CD14-positive monocyte (primary cell): Measurements from ENCODE around the gene CNTNAP5. TPM values are rescaled to one million over a fixed set of nuclear protein-coding genes. Genes with fewer than 3 reads are reported as not detected.

Experiments
- DNase-seq, 3 donors: peaks; one replicate each; pipeline ENCODE4 v3.0.0-alpha.2; 2011 to 2022
- H2AFZ ChIP-seq: 2 replicates; pipeline ENCODE4 v1.6.0; 2012; ENCODE audit warnings: mild to moderate bottlenecking, low read depth, low read length, inconsistent platforms; ENCODE audit not compliant: insufficient read depth, poor library complexity, severe bottlenecking
- H3K27ac ChIP-seq, 2 donors: 1 replicate in 1 of 2; 2 replicates in 1 of 2; pipeline ENCODE4 v1.5.1; 2012 to 2013; ENCODE audit warnings: low read length in 2 of 2, control low read depth in 1 of 2, inconsistent platforms in 1 of 2, low read depth in 1 of 2, mild to moderate bottlenecking in 1 of 2
- H3K27me3 ChIP-seq, 2 donors: one replicate each; pipeline versions ENCODE4 v1.6.0 to v1.6.1; 2011 to 2013; ENCODE audit warnings: low read length in 2 of 2; ENCODE audit not compliant: control insufficient read depth in 2 of 2, insufficient read depth in 2 of 2
- H3K36me3 ChIP-seq, 2 donors: replicated peaks in 1 of 2; 1 replicate in 1 of 2; 2 replicates in 1 of 2; pipeline versions ENCODE4 v1.5.1 to v1.6.1; 2012 to 2013; ENCODE audit warnings: low read length in 2 of 2, control low read depth in 1 of 2, inconsistent platforms in 1 of 2, mild to moderate bottlenecking in 1 of 2; ENCODE audit not compliant: insufficient read depth in 2 of 2, control insufficient read depth in 1 of 2
- H3K4me1 ChIP-seq, 2 donors: 1 replicate in 1 of 2; 2 replicates in 1 of 2; pipeline versions ENCODE4 v1.5.1 to v1.6.1; 2012 to 2013; ENCODE audit warnings: low read length in 2 of 2, control low read depth in 1 of 2, inconsistent platforms in 1 of 2, mild to moderate bottlenecking in 1 of 2, moderate library complexity in 1 of 2; ENCODE audit not compliant: insufficient read depth in 2 of 2, control insufficient read depth in 1 of 2
- H3K4me2 ChIP-seq: replicated peaks from 2 replicates; pipeline ENCODE3; 2012; ENCODE audit warnings: low read length, moderate library complexity, mild to moderate bottlenecking; ENCODE audit not compliant: poor library complexity, severe bottlenecking; ENCODE audit errors: extremely low read depth
- H3K4me3 ChIP-seq, 3 experiments: fragments of 200-600 bp in 1 of 3; sonication (generic) in 1 of 3; replicated peaks in 1 of 3; 1 replicate in 2 of 3; 2 replicates in 1 of 3; pipeline ENCODE4 v1.5.1; 2011 to 2013; ENCODE audit warnings: low read length in 3 of 3, mild to moderate bottlenecking in 3 of 3, control low read depth in 2 of 3, low read depth in 2 of 3, inconsistent platforms in 1 of 3, moderate library complexity in 1 of 3
- H3K79me2 ChIP-seq: 2 replicates; pipeline ENCODE4 v1.6.0; 2012; ENCODE audit warnings: mild to moderate bottlenecking, control low read depth, inconsistent platforms, low read length, moderate library complexity; ENCODE audit not compliant: insufficient read depth
- H3K9ac ChIP-seq: 2 replicates; pipeline ENCODE4 v1.6.0; 2017; ENCODE audit warnings: low read length, mild to moderate bottlenecking; ENCODE audit not compliant: insufficient read depth, poor library complexity, severe bottlenecking
- H3K9me3 ChIP-seq, 2 donors: replicated peaks in 1 of 2; 1 replicate in 1 of 2; 2 replicates in 1 of 2; pipeline versions ENCODE4 v1.5.1 to v1.6.1; 2012 to 2013; ENCODE audit warnings: low read length in 2 of 2, control low read depth in 1 of 2; ENCODE audit not compliant: control insufficient read depth in 1 of 2, insufficient read depth in 1 of 2
- H4K20me1 ChIP-seq: 2 replicates; pipeline ENCODE4 v1.6.0; 2012; ENCODE audit warnings: mild to moderate bottlenecking, low read length, control low read depth, moderate library complexity; ENCODE audit not compliant: insufficient read depth
- H3K27ac Mint-ChIP-seq, 7 donors: one replicate each; pipeline ENCODE4 v1.8.0; 2020; ENCODE audit warnings: mild to moderate bottlenecking in 7 of 7, mixed read lengths in 7 of 7, moderate library complexity in 6 of 7, inconsistent platforms in 2 of 7
- H3K27me3 Mint-ChIP-seq, 3 donors: one replicate each; pipeline ENCODE4 v1.8.0; 2021 to 2022; ENCODE audit warnings: low read depth in 3 of 3, mild to moderate bottlenecking in 3 of 3, mixed read lengths in 3 of 3, moderate library complexity in 3 of 3, inconsistent platforms in 1 of 3
- H3K36me3 Mint-ChIP-seq, 2 donors: one replicate each; pipeline ENCODE4 v1.8.0; 2020; ENCODE audit warnings: mixed read lengths in 2 of 2, inconsistent platforms in 1 of 2, mild to moderate bottlenecking in 1 of 2
- H3K4me1 Mint-ChIP-seq: one replicate; pipeline ENCODE4 v1.8.0; 2020; ENCODE audit warnings: mild to moderate bottlenecking, mixed read lengths
- H3K4me3 Mint-ChIP-seq, 2 donors: one replicate each; pipeline ENCODE4 v1.8.0; 2020; ENCODE audit warnings: mild to moderate bottlenecking in 2 of 2, mixed read lengths in 2 of 2, moderate library complexity in 1 of 2
- H3K9me3 Mint-ChIP-seq, 7 donors: one replicate each; pipeline ENCODE4 v1.8.0; 2020 to 2022; ENCODE audit warnings: mixed read lengths in 7 of 7, mild to moderate bottlenecking in 6 of 7, moderate library complexity in 6 of 7, inconsistent platforms in 2 of 7
- WGBS: methylation state at CpG from one replicate; pipeline ENCODE4 v1.1.5; 2013; ENCODE audit warnings: missing lambda C conversion rate; ENCODE audit not compliant: insufficient coverage; 5-methylcytosine and 5-hydroxymethylcytosine counted together
- intact Hi-C, 2 donors: fragments of 100-400 bp; cut with micrococcal nuclease; formaldehyde crosslinking; loops; one replicate each; pipeline versions ENCODE4 v1.15.0 to v1.15.1; 2023
- polyA plus RNA-seq, 3 donors: library from polyadenylated mRNA; depleted of rRNA in 1 of 3; unstranded in 2 of 3; stranded (reverse) in 1 of 3; fragments of 300-500 nt in 2 of 3; fragments of >200 nt in 1 of 3; fragmentation: Illumina TruSeq in 2 of 3; gene quantifications; 1 replicate in 2 of 3; 2 replicates in 1 of 3; pipeline ENCODE4 v1.2.3, GENCODE V29; 2012 to 2021
- TF ChIP-seq, protein P1 (sequence below): fragments of 200-600 bp; IDR thresholded peaks from one replicate; pipeline ENCODE4 v1.8.0; 2022; ENCODE audit warnings: antibody characterized with exemption, mild to moderate bottlenecking

The CNTNAP5 gene
- polyA plus RNA-seq, 3 donors, result not detected

DNA sequence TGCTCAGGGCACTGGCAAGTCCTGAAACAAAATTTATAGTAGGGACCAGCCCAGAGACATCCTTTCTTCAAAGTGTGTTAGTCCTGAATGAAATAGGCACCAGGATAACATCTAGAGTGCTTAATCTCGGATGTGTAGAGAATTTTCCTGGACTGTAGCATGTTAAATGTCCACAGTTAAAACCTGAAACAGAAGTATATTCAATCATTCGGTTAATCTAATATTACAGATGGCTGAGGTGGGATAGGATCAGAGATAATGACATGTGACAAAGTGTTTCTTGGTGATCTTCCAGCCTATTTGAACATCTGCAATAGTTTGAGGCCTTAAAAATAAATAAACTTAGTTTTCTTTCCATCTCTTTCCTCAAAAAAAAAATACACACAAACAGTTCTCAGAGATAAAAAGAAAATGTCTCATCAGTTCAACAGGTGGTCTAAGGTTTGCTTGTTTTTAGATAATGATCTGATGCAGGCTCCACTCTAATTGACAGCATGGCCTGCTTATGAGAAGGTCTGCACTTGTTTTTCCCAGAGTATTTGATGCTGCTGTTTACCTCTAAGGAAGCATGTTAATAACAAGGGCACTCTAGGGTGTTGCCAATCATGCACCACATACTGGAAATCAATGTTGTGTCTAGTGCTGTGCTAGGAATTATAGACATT lies 25.9 kb downstream of the CNTNAP5 start:
- no peaks in the 10 kb centered on the region for H3K36me3 Mint-ChIP-seq
- no peak overlapping the region for H3K4me3 Mint-ChIP-seq
- H3K9me3 Mint-ChIP-seq, result peaks cover 0 to 11% (median 1%) of the 10 kb centered on the region in 7 donors
- H3K27ac Mint-ChIP-seq, result no peak overlapping the region
- TF ChIP-seq, protein P1, sequence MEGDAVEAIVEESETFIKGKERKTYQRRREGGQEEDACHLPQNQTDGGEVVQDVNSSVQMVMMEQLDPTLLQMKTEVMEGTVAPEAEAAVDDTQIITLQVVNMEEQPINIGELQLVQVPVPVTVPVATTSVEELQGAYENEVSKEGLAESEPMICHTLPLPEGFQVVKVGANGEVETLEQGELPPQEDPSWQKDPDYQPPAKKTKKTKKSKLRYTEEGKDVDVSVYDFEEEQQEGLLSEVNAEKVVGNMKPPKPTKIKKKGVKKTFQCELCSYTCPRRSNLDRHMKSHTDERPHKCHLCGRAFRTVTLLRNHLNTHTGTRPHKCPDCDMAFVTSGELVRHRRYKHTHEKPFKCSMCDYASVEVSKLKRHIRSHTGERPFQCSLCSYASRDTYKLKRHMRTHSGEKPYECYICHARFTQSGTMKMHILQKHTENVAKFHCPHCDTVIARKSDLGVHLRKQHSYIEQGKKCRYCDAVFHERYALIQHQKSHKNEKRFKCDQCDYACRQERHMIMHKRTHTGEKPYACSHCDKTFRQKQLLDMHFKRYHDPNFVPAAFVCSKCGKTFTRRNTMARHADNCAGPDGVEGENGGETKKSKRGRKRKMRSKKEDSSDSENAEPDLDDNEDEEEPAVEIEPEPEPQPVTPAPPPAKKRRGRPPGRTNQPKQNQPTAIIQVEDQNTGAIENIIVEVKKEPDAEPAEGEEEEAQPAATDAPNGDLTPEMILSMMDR, result no peak
- intact Hi-C loops, result no loop called here
- no CpG with 5 or more reads among the region's 2 CpGs for WGBS
- no peaks in the 10 kb centered on the region for H4K20me1 ChIP-seq
- H3K4me3 ChIP-seq, result no peak overlapping the region
- no peaks in the 10 kb centered on the region for H3K79me2 ChIP-seq
- no peaks in the 10 kb centered on the region for H3K4me1 ChIP-seq
- H3K4me2 ChIP-seq, result no peak overlapping the region
- H3K4me1 Mint-ChIP-seq, result no peaks in the 10 kb centered on the region
- no peak for DNase-seq
- H3K36me3 ChIP-seq, result no peaks in the 10 kb centered on the region
- no peak overlapping the region for H3K9ac ChIP-seq
- H3K9me3 ChIP-seq, result peaks cover 0 to 3% of the 10 kb centered on the region in 2 donors
- no peak overlapping the region for H2AFZ ChIP-seq
- no peak overlapping the region for H3K27ac ChIP-seq
- H3K27me3 ChIP-seq, result no peaks in the 10 kb centered on the region
- H3K27me3 Mint-ChIP-seq, result no peaks in the 10 kb centered on the region

DNA sequence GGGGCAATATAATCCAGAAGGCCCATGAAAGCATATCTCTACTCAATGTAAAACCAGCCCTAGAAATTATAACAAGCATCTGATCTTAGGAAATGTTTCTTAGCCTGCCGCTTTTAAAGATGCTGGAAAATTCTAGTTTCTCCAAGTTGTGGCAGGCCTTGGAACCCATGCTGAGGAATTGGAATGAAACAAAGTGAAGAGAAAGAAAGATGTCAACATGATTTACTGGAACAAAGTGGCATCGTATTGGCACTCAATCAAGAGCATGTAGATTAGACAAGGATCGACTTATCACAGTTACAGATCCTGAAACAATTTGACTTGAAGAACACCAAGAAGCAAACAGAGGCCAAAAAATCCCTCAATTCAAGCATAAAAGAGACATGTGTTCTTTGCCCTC lies 28.7 kb downstream of the CNTNAP5 start:
- no peaks in the 10 kb centered on the region for H3K36me3 ChIP-seq
- H3K9ac ChIP-seq, result no peak overlapping the region
- H3K27me3 ChIP-seq, result no peaks in the 10 kb centered on the region
- no peak overlapping the region for H3K4me3 ChIP-seq
- H4K20me1 ChIP-seq, result no peaks in the 10 kb centered on the region
- intact Hi-C loops, result no loop called here
- Mint-ChIP-seq H3K27ac (no peak overlapping the region), H3K9me3 (peaks cover 0 to 14% (median 5%) of the 10 kb centered on the region in 7 donors), H3K36me3 (no peaks in the 10 kb centered on the region), H3K27me3 (no peaks in the 10 kb centered on the region), H3K4me3 (no peak overlapping the region), H3K4me1 (no peaks in the 10 kb centered on the region)
- 90% methylated on average over 2 of the region's 3 CpGs for WGBS
- H2AFZ ChIP-seq, result no peak overlapping the region
- no peak for DNase-seq
- H3K79me2 ChIP-seq, result no peaks in the 10 kb centered on the region
- peaks cover 0 to 3% of the 10 kb centered on the region in 2 donors for H3K9me3 ChIP-seq
- TF ChIP-seq, protein P1, result no peak
- H3K4me1 ChIP-seq, result no peaks in the 10 kb centered on the region
- H3K4me2 ChIP-seq, result no peak overlapping the region
- H3K27ac ChIP-seq, result no peak overlapping the region
